HG03432 (cell line): ENCODE measurements around the gene RNF40.

Experiments
- ATAC-seq: cut with Tn5 transposase; IDR thresholded peaks from one replicate; pipeline ENCODE4 v1.9.1; 2021; ENCODE audit warnings: mild to moderate bottlenecking, moderate library complexity; ENCODE audit not compliant: unreplicated experiment

RNF40 gene

DNA sequence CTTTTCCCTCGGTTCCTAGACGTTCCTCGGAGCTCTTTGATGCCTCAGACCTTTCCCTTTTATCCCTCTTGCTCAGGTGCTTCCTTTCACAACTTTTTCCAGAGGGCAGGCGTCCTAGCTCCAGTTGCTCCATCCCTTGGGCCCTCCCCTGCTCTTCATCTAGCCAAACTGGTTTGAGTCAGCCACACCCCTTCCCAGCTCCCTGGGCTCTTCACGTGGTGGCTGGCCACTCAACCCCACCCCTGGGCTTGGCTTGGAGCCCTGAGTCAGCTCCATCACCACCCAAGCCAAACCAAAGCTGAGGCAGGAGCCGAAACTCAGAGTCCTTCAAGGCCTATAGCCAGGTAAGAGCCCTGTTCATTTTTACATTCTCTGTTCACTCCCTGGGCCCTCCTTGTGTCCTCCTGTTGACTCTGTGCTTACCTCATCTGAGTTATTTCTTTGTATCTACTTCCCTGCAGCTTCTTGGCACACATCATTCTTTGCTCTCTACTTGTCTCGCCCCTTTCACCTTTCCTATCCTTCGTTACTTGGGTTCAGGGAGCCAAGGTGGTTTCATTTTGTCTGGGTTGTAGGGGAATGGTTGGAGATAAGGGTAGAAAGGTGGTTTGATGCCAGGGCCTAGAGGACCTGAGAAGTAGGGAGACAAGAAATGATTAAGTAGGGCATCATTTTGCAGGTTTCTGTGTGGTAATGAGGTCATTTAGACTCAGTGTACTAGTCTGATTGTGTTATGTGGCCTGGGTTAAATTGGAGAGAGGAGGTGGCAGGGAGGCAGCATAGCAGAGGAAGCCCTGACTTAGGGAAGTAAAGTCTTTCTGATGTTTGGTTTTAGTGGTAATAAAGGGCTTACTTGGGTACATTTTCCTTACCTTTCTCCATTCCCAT, 21.5 kb upstream of the RNF40 start:
- no peak for ATAC-seq

DNA sequence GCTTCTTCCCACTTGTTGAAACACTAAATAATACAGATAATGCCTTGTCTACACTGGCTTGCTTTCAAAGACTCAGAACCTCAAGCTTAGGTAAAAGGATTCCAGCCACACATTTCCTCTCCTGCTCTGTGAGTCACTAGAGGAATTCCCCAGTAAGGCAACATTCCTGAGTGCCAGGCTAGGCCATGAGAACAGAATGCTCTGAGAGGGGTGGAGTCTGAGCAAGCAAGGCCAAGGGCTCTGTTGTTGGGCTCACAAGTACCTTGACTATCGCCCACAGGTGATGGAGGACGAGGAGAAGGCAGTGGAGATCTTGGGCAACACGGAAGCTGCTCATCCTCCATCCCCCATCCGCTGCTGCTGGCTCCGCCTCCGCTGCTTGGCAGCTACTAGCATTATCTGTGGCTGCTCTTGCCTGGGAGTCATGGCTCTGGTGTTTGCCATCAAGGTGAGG, 20.6 kb upstream of the RNF40 start:
- no peak for ATAC-seq

DNA sequence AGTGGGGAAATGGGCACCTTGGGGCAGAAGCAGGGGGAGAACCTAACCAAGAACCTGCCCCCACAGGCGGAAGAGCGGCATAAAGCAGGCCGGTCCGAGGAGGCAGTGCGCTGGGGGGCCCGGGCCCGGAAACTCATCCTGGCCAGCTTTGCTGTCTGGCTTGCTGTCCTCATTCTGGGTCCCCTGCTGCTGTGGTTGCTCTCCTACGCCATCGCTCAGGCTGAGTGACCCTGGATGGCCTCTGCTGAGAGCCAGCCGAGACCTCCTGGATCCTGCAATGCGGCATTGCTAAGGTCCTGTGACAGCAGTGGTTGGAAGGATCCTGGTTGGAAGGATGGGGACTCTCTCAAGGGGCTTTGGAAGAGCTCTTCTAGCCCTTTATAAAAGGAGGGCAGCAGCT, 18.4 kb upstream of the RNF40 start:
- ATAC-seq: no peak

DNA sequence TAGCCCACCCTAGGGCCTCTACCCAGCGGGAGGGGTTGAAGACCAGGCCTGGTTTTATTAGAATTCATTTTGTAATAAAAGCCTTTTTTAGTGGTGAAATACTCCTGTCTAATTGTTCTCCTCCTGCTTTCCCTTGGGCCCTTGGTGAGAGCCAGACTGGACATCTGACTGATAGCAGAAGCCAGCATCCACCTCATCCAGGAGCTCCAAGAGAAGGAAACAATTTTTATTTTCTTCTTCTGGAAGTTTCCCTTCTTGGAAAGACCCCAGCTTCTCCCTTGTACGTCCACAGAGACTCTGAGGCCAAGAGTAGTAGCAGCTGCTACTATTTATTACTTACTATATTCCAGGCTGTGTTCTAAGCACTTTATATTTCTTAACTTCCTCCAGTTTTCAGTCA, 17.9 kb upstream of the RNF40 start:
- ATAC-seq: no peak

DNA sequence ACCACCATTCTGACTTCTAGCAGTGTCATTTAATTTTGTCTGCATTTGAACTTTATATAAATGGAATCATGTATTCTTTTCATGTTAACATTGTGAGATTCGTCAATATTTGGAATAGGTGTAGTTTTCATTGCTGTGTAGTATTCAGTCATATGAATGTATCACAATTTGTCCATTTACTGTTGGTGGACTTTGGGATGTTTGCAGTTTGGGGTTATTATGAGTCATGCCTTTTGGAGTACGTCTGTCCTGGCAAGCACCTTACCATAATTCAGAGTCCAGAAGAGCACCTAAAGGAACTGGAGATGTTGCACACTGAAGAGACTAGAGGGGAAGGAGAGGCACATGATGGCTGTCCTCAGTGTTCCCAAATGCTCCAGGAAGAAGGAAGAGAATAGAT, 17.0 kb upstream of the RNF40 start:
- no peak for ATAC-seq

- no peak for ATAC-seq
Measured at GRCh38 chr16:30746638-30747175, 15.4 kb upstream of the RNF40 start.

DNA sequence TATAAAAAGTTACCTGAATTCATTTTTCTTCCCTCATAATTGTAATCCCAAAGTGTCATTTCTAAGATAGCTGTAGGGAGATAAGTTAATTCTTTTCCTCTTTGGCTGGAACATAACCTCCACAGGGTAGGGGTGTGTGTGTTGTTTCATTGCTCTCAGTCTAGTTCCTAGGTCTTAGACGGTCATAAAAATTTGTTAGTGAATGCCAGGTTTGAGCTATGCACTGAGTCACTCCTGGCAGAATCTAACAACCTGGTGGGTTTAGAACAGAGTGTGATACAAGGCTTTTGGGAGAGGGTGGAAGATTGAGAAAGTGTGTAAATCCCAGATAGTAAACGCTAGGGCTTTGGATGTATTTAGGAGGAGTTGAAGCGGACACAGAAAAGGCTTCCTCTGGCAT, 14.8 kb upstream of the RNF40 start:
- no peak for ATAC-seq

DNA sequence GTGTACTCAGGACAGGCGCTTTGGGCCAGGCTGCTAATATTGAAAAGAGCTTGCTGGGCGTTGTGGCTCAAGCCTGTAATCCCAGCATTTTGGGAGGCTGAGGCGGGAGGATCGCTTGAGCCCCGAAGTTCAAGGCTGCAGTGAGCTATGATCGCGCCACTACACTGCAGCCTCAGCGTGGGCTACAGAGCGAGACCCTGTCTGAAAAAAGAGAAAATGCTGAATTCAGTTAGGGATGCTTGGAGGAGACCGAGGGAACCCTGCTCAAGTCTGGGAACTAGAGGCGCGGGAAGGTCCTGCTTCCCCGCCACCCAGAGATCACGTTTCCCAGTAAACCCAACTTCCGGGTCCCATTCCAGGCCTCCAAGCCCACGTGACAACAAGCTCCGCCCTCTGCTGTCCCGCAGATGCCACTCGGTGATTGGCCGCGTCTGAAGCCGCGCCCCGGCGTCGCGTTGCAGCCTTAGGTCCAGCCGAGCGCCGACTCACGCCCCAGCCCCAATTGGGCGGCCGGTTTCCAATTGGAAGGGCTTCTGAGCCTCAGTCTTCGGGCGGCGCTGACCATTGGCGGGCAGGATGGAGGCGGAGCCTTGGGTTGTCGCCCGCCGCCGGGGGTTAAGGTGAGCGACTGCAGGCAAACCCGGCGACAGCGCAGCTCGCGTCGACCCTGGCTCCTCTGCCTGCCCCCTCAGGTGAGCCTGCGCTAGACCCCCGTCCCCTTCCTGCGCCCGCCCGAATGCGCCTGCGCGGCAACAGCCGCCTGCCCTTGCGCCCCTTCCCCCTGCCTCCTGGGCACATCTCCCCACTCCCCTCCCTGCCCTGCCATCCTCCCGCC, 14.1 kb upstream of the RNF40 start, which contains the start of gene PHKG2:
Gene PHKG2 (plus strand): TSS at position 627 of the 835 bp plus-strand sequence. CDS start 396 bp downstream, outside the sequence.
- ATAC-seq: peak; percentile 98

- ATAC-seq: peak; percentile 13
Measured at GRCh38 chr16:30748634-30749445, 13.3 kb upstream of the RNF40 start.

- ATAC-seq: no peak
Measured at GRCh38 chr16:30750201-30750600, 11.9 kb upstream of the RNF40 start.

GRCh38 chr16:30750876-30751465, 11.2 kb upstream of the RNF40 start:
- ATAC-seq: no peak

DNA sequence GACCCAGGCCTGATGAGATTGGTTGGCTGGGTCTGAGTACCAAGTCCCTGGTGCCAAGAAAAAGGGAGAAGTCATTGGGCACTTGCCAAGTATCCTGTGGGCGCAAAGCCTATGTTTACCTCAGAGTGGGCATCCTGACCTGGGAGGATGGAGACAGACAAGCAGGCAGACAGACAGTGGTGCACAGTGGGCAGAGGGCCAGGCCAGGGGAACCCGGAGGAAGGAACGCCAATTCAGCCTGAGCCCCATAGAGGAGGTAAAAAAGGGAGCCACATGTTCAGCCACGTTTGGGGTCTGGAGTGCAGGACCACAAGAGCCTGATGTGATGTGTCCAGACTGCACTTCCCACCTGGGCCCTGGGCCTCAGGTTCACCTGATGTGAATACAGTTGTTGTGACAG, 8.5 kb upstream of the RNF40 start:
- no peak for ATAC-seq

DNA sequence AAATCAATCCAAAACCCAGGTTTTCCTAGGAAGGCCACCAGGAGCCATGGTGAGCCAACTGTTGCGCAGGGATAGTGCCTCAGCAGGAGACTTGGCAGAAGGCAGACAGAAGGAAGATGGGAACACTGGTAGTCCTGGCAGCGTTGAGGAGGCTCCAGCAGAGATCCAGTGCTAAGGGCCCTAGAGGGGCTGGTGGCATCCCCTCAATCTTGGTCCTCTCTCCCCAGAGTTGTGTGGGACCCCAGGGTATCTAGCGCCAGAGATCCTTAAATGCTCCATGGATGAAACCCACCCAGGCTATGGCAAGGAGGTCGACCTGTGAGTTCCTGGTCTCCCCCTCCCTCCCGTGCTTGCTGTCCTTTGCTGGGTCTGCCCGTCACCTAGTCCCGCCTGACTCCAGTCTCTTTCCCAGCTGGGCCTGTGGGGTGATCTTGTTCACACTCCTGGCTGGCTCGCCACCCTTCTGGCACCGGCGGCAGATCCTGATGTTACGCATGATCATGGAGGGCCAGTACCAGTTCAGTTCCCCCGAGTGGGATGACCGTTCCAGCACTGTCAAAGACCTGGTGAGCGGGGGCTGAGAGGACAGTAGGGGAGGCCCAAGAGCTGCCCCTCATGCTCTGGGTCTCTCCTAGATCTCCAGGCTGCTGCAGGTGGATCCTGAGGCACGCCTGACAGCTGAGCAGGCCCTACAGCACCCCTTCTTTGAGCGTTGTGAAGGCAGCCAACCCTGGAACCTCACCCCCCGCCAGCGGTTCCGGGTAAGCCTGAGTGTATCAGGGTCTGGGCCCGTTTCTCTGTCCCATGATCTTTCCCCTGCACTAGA, 6.0 kb upstream of the RNF40 start:
- ATAC-seq: no peak

- ATAC-seq: no peak
Measured at GRCh38 chr16:30756781-30757100, 5.4 kb upstream of the RNF40 start.

DNA sequence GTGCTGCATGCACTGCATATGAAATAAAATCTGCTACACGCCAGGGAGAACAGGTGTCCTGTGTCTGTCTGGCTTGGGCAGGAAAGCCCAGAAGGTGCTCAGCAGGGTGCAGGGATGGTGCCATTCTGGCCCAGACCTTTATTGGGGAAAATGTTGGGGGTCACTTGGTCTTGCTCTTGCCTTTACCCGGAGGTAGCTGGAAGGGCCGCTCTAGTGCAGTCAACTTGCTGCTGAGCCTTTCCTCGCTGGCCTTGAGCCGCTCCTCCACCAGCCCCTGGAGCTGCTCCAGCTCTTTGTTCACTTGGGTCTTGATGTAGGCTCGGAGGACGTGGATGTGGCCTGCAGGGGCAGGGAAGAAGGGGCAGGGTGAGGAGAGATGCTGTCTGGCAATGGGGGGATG, 4.8 kb upstream of the RNF40 start:
- no peak for ATAC-seq

DNA sequence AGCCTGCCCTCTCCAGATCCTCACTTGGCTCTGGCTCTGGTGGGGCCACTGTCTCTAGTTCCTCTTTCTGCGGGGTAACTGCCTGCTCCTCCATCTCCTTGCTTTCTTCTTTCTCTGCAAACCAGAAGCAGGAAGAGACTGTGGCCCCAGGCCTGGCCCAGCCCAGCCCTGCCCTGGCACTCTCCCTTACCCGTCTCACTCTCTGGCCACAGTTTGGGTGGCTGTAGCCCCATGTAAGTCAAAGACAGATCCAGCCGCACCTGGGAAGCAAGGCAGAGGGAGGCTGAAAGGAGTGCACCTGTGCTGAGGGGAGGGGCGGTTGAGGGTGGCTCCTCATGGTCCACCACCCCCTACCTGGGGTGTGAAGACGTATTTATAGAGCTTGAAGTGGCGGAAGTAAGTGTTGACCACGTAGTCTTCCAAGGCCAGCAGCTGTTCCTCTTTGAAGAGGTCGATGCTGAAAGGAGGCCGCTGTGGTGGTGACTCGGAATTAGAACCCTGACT, 3.1 kb upstream of the RNF40 start:
- ATAC-seq: no peak

DNA sequence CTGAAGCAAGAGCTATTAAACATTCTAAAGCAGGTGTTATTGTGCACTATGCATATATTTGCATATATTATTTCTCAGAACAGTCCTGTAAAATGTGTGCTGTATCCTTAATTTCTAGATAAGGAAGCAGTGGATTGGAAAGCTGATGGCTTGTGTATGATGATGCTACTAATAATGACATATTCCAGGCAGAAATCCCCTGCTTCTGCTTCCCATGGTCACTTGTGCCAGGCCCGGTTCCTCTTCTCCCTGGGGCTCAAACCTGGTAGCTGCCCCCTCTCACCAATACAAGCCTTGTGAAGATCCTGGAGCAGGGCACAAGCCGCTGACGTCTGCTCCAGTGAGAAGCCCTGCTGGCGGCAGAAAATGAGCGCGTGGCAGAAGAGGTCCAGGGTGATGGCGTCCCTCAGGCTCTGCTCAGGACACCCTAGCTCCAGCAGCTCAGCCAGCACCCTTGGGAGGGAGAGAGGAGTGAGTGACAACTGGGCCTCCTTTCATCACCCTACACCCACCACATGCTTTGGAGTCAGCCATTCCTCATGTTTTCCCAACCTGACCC, 2.0 kb upstream of the RNF40 start:
- no peak for ATAC-seq

GRCh38 chr16:30760577-30761426, 1.3 kb upstream of the RNF40 start:
- ATAC-seq: no peak
